SK-N-SH (cell line): Measurements from ENCODE around the gene OR2H2. TPM values are rescaled to one million over a fixed set of nuclear protein-coding genes. Genes with fewer than 3 reads are reported as not detected.

Source experiments
- CTCF ChIA-PET: fragments of 300-600, 350-600 bp; formaldehyde crosslinking; extraction: SDS; loops from one replicate; lab custom pipeline; 2021; lab: Yijun Ruan, JAX
- POLR2A ChIA-PET: fragments of 350-600 bp; sonication (Branson Sonifier 250); formaldehyde crosslinking; extraction: SDS; loops from one replicate; lab custom pipeline; 2020; ENCODE audit warnings: antibody characterized with exemption, inconsistent platforms; lab: Yijun Ruan, JAX
- DNase-seq: peaks from one replicate; pipeline ENCODE4 v3.0.0; 2012
- H2AFZ ChIP-seq: fragments of 200-600 bp; sonication (generic); 2 replicates; pipeline ENCODE4 v1.8.1; 2016; ENCODE audit warnings: antibody characterized with exemption, mild to moderate bottlenecking, low read depth
- H3F3A ChIP-seq: fragments of 200-600 bp; sonication (generic); replicated peaks from 2 replicates; pipeline ENCODE3; 2016; ENCODE audit warnings: antibody characterized with exemption, mild to moderate bottlenecking; ENCODE audit not compliant: insufficient read depth
- H3K27ac ChIP-seq, 2 experiments: fragments of 200-500 bp in 1 of 2; fragments of 200-600 bp in 1 of 2; sonication (Bioruptor generic) in 1 of 2; sonication (generic), shearing (Covaris generic) in 1 of 2; 2 replicates each; pipeline versions ENCODE4 v1.5.1 to v1.6.1; 2014 to 2016; ENCODE audit warnings: low read depth in 2 of 2, inconsistent platforms in 1 of 2, low read length in 1 of 2, mild to moderate bottlenecking in 1 of 2, mixed read lengths in 1 of 2
- H3K27me3 ChIP-seq: fragments of 200-600 bp; sonication (generic), shearing (Covaris generic); 2 replicates; pipeline ENCODE4 v1.6.1; 2016; ENCODE audit warnings: mixed run types; ENCODE audit not compliant: insufficient read depth
- H3K36me3 ChIP-seq, 2 experiments: fragments of 200-500 bp in 1 of 2; fragments of 200-600 bp in 1 of 2; sonication (Bioruptor generic) in 1 of 2; sonication (generic) in 1 of 2; replicated peaks in 1 of 2; 2 replicates each; pipeline versions ENCODE3 to v1.5.1; 2014 to 2016; ENCODE audit warnings: low read length in 1 of 2, mild to moderate bottlenecking in 1 of 2; ENCODE audit not compliant: insufficient read depth in 2 of 2, control insufficient read depth in 1 of 2
- H3K4me1 ChIP-seq, 2 experiments: fragments of 200-500 bp in 1 of 2; fragments of 200-600 bp in 1 of 2; sonication (Bioruptor generic) in 1 of 2; sonication (generic), shearing (Covaris generic) in 1 of 2; 2 replicates each; pipeline versions ENCODE4 v1.5.1 to v1.6.1; 2014 to 2016; ENCODE audit warnings: low read depth in 1 of 2, low read length in 1 of 2, mixed run types in 1 of 2; ENCODE audit not compliant: insufficient read depth in 2 of 2, control insufficient read depth in 1 of 2
- H3K4me2 ChIP-seq: fragments of 200-600 bp; sonication (generic), shearing (Covaris generic); 2 replicates; pipeline ENCODE4 v1.6.1; 2017; ENCODE audit warnings: mixed run types
- H3K4me3 ChIP-seq, 2 experiments: fragments of 200-500 bp in 1 of 2; fragments of 200-600 bp in 1 of 2; sonication (Bioruptor generic) in 1 of 2; sonication (generic), shearing (Covaris generic) in 1 of 2; 2 replicates each; pipeline versions ENCODE4 v1.5.1 to v1.8.1; 2014 to 2016; ENCODE audit warnings: low read depth in 2 of 2, inconsistent platforms in 1 of 2, low read length in 1 of 2, mild to moderate bottlenecking in 1 of 2, mixed read lengths in 1 of 2, moderate library complexity in 1 of 2
- H3K79me2 ChIP-seq: fragments of 200-600 bp; sonication (generic); 2 replicates; pipeline ENCODE4 v1.8.1; 2017; ENCODE audit warnings: mild to moderate bottlenecking; ENCODE audit not compliant: insufficient read depth
- H3K9ac ChIP-seq: fragments of 200-600 bp; sonication (generic); 2 replicates; pipeline ENCODE4 v1.6.1; 2017; ENCODE audit warnings: mixed run types
- H3K9me2 ChIP-seq: fragments of 200-600 bp; sonication (generic); 2 replicates; pipeline ENCODE4 v1.6.1; 2017; ENCODE audit warnings: mixed run types
- H3K9me3 ChIP-seq: fragments of 200-600 bp; sonication (generic); 2 replicates; pipeline ENCODE4 v1.6.1; 2017; ENCODE audit warnings: mixed run types, mild to moderate bottlenecking, moderate library complexity
- H4K20me1 ChIP-seq: fragments of 200-600 bp; sonication (generic); 2 replicates; pipeline ENCODE4 v1.6.1; 2017; ENCODE audit warnings: mild to moderate bottlenecking, mixed run types; ENCODE audit not compliant: insufficient read depth
- CHD2 ChIP-seq: fragments of 150-350 bp; IDR thresholded peaks from 2 replicates; pipeline ENCODE4 v1.6.1; 2018; ENCODE audit warnings: low read length; ENCODE audit not compliant: partially characterized antibody
- ELF1 ChIP-seq: IDR thresholded peaks from 2 replicates; pipeline ENCODE4 v1.4.0; 2012
- EZH2phosphoT487 ChIP-seq: fragments of 200-600 bp; sonication (generic); IDR thresholded peaks from 2 replicates; pipeline ENCODE4 v1.6.1; 2017; ENCODE audit warnings: low read depth, mixed run types, mild to moderate bottlenecking, antibody characterized with exemption, moderate library complexity, borderline replicate concordance
- FOSL2 ChIP-seq: IDR thresholded peaks from 2 replicates; pipeline ENCODE4 v1.4.0; 2012; ENCODE audit warnings: low read depth, mild to moderate bottlenecking, moderate library complexity, borderline replicate concordance
- FOXJ3 ChIP-seq: sonication (generic); formaldehyde crosslinking; IDR thresholded peaks from 2 replicates; pipeline ENCODE4 v1.5.1; 2020; ENCODE audit warnings: mild to moderate bottlenecking, missing genetic modification reagents
- FOXM1 ChIP-seq: IDR thresholded peaks from 2 replicates; pipeline ENCODE4 v1.4.0; 2012; ENCODE audit warnings: low read depth, mild to moderate bottlenecking
- JUND ChIP-seq: IDR thresholded peaks from 2 replicates; pipeline ENCODE4 v1.4.0; 2012
- MEF2A ChIP-seq: IDR thresholded peaks from 2 replicates; pipeline ENCODE4 v1.4.0; 2012; ENCODE audit warnings: low read depth, borderline replicate concordance
- MXI1 ChIP-seq: IDR thresholded peaks from 2 replicates; pipeline ENCODE4 v1.6.1; 2012; ENCODE audit warnings: mild to moderate bottlenecking, low read depth, low read length, improper control_type of control experiment
- POLR2AphosphoS5 ChIP-seq: IDR thresholded peaks from 2 replicates; pipeline ENCODE4 v1.6.1; 2012; ENCODE audit warnings: low read depth, low read length
- RCOR1 ChIP-seq: fragments of 150-350 bp; IDR thresholded peaks from 2 replicates; pipeline ENCODE4 v1.6.1; 2017; ENCODE audit warnings: antibody characterized with exemption, low read length
- RFX5 ChIP-seq: IDR thresholded peaks from 2 replicates; pipeline ENCODE4 v1.6.1; 2012; ENCODE audit warnings: mild to moderate bottlenecking, improper control_type of control experiment, low read length
- SIN3A ChIP-seq: IDR thresholded peaks from 2 replicates; pipeline ENCODE4 v1.6.1; 2012; ENCODE audit warnings: low read depth, mild to moderate bottlenecking, low read length, moderate library complexity, borderline replicate concordance
- SMC3 ChIP-seq: IDR thresholded peaks from 2 replicates; pipeline ENCODE4 v1.6.1; 2012; ENCODE audit warnings: low read depth, low read length, improper control_type of control experiment
- TEAD4 ChIP-seq: IDR thresholded peaks from 2 replicates; pipeline ENCODE4 v1.4.0; 2012; ENCODE audit warnings: mild to moderate bottlenecking, borderline replicate concordance; ENCODE audit not compliant: insufficient read depth
- YY1 ChIP-seq: IDR thresholded peaks from 2 replicates; pipeline ENCODE4 v1.4.0; 2012; ENCODE audit warnings: low read depth, mild to moderate bottlenecking
- WGBS: methylation state at CpG from one replicate; pipeline ENCODE4 v1.1.6; 2017; ENCODE audit warnings: low lambda C conversion rate; 5-methylcytosine and 5-hydroxymethylcytosine counted together
- polyA plus RNA-seq, 3 experiments: library from polyadenylated mRNA; depleted of rRNA; stranded (reverse); fragments of >200 nt; gene quantifications; 2 replicates each; pipeline ENCODE4 v1.2.3, GENCODE V29; 2012
- TF ChIP-seq, protein P1 (sequence below): IDR thresholded peaks from 2 replicates; pipeline ENCODE4 v1.4.0; 2012; ENCODE audit warnings: low read depth, borderline replicate concordance
- TF ChIP-seq, protein P2 (sequence below): IDR thresholded peaks from 2 replicates; pipeline ENCODE4 v1.4.0; 2012; ENCODE audit warnings: low read depth, borderline replicate concordance
- TF ChIP-seq, protein P3 (sequence below): fragments of 200-600 bp; sonication (generic); IDR thresholded peaks from 2 replicates; pipeline ENCODE4 v1.6.1; 2017; ENCODE audit warnings: antibody characterized with exemption, mild to moderate bottlenecking, moderate library complexity
- TF ChIP-seq, protein P4 (sequence below): IDR thresholded peaks from 2 replicates; pipeline ENCODE4; 2012

OR2H2 gene
- polyA plus RNA-seq, 1 of the 3 experiments (the other 2 are of a cell fraction): not detected

DNA sequence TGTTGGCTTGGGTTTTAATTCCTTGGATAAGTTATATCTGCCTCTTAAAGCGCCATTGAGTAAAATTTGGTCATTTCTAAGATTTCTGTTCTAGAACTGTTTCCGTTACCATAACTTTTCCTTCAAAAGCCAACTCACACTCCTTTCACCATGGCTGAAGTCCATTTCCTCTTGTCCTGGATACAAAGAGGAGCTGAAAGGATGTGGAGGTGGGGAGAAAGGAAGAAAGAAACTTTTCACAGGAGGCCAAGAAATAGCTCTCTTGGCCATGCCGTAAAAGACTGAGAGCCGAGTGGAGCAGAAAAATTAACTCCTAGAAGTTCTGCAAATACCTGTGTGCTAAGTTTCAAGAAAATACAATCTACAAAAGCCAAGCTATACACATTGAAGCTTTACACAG, 26.5 kb downstream of the OR2H2 start:
- ChIA-PET POLR2A (interaction anchor here (0.9 kb wide), 1 partner anchor 17 kb away, joined by 5 read pairs; no protein-coding TSS in a partner anchor), CTCF (interaction anchor here (0.9 to 2.2 kb wide), 6 partner anchors 8 to 42 kb away, joined by 3 to 11 read pairs (median 4); no protein-coding TSS in a partner anchor)
- WGBS: 96% methylated on average over 4 of the region's 4 CpGs
- H3K36me3 ChIP-seq: peaks cover 36 to 57% of the 10 kb centered on the region in 2 experiments
- no peaks in the 10 kb centered on the region for H4K20me1 ChIP-seq
- TF ChIP-seq, protein P1, sequence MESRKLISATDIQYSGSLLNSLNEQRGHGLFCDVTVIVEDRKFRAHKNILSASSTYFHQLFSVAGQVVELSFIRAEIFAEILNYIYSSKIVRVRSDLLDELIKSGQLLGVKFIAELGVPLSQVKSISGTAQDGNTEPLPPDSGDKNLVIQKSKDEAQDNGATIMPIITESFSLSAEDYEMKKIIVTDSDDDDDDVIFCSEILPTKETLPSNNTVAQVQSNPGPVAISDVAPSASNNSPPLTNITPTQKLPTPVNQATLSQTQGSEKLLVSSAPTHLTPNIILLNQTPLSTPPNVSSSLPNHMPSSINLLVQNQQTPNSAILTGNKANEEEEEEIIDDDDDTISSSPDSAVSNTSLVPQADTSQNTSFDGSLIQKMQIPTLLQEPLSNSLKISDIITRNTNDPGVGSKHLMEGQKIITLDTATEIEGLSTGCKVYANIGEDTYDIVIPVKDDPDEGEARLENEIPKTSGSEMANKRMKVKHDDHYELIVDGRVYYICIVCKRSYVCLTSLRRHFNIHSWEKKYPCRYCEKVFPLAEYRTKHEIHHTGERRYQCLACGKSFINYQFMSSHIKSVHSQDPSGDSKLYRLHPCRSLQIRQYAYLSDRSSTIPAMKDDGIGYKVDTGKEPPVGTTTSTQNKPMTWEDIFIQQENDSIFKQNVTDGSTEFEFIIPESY: no peak
- no peak for TF ChIP-seq FOXJ3 (CRISPR knock-in tag)
- TF ChIP-seq SIN3A: no peak
- TF ChIP-seq FOXM1: no peak
- TF ChIP-seq, protein P2, sequence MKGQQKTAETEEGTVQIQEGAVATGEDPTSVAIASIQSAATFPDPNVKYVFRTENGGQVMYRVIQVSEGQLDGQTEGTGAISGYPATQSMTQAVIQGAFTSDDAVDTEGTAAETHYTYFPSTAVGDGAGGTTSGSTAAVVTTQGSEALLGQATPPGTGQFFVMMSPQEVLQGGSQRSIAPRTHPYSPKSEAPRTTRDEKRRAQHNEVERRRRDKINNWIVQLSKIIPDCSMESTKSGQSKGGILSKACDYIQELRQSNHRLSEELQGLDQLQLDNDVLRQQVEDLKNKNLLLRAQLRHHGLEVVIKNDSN: no peak
- TF ChIP-seq JUND: no peak
- no peak for TF ChIP-seq MXI1
- no peak for TF ChIP-seq FOSL2
- TF ChIP-seq YY1: no peak
- TF ChIP-seq, all 33 proteins: peak for 0
- Histone ChIP-seq H3K9ac (no peak overlapping the region), H3K9me2 (no peaks in the 10 kb centered on the region), H3K4me1 (no peaks in the 10 kb centered on the region), H2AFZ (no peak overlapping the region), H3F3A (no peaks in the 10 kb centered on the region), H3K27ac (no peak overlapping the region), H3K4me3 (no peak overlapping the region), H3K4me2 (no peak overlapping the region), H3K27me3 (no peaks in the 10 kb centered on the region), H3K79me2 (no peaks in the 10 kb centered on the region), H3K9me3 (no peaks in the 10 kb centered on the region)
- no peak for DNase-seq

DNA sequence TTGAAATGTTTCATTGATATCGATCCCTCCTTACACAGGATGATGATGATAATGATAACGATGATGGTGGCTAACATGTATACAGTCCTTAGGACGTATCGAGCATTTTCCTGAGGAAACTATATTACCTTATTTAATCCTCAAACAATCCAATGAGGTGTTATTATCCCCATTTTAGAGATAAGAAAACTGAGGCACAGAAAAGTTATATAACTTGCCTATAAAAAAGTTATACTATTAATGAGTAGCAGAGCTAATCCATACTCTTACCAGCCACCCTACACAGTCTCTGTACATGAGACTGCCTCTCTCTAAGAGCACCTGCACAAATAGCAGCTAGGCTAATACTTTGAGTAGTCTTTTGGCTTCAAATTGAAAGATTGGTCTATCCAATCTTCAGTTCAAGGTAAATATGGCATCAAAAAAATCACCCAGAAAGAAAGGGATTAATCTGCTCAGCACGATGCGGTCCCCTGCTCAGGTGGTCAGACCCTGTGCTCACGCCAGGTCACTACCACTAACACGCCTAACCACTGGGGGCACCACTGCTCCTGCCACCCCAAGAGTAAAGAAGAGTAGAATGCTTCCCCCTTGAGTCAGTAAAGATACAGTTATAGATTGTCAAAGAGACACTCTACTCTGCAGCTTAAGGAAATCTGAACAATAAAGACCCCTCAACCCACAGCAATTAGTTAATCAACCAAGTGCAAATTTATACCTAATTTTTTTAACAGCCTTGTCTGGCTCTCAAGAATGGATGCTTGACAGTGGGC, 33.0 kb downstream of the OR2H2 start:
- DNase-seq: peak; percentile 34
- Histone ChIP-seq H3K27ac (no peak overlapping the region), H3F3A (no peaks in the 10 kb centered on the region), H3K4me2 (no peak overlapping the region), H2AFZ (no peak overlapping the region), H3K27me3 (no peaks in the 10 kb centered on the region), H3K79me2 (no peaks in the 10 kb centered on the region), H3K9me2 (no peaks in the 10 kb centered on the region), H3K9ac (no peak overlapping the region), H3K36me3 (peaks cover 27 to 67% of the 10 kb centered on the region in 2 experiments), H3K9me3 (no peaks in the 10 kb centered on the region), H4K20me1 (no peaks in the 10 kb centered on the region), H3K4me3 (no peak overlapping the region), H3K4me1 (no peaks in the 10 kb centered on the region)
- POLR2A ChIA-PET: no interaction called here
- TF ChIP-seq CHD2 (no peak), RCOR1 (no peak), RFX5 (no peak), TEAD4 (no peak), POLR2AphosphoS5 (no peak), ELF1 (no peak), SMC3 (no peak), EZH2phosphoT487 (no peak), MEF2A (no peak), MXI1 (no peak)
- TF ChIP-seq, protein P2: no peak
- TF ChIP-seq, protein P3, sequence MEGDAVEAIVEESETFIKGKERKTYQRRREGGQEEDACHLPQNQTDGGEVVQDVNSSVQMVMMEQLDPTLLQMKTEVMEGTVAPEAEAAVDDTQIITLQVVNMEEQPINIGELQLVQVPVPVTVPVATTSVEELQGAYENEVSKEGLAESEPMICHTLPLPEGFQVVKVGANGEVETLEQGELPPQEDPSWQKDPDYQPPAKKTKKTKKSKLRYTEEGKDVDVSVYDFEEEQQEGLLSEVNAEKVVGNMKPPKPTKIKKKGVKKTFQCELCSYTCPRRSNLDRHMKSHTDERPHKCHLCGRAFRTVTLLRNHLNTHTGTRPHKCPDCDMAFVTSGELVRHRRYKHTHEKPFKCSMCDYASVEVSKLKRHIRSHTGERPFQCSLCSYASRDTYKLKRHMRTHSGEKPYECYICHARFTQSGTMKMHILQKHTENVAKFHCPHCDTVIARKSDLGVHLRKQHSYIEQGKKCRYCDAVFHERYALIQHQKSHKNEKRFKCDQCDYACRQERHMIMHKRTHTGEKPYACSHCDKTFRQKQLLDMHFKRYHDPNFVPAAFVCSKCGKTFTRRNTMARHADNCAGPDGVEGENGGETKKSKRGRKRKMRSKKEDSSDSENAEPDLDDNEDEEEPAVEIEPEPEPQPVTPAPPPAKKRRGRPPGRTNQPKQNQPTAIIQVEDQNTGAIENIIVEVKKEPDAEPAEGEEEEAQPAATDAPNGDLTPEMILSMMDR: no peak
- TF ChIP-seq, protein P4, sequence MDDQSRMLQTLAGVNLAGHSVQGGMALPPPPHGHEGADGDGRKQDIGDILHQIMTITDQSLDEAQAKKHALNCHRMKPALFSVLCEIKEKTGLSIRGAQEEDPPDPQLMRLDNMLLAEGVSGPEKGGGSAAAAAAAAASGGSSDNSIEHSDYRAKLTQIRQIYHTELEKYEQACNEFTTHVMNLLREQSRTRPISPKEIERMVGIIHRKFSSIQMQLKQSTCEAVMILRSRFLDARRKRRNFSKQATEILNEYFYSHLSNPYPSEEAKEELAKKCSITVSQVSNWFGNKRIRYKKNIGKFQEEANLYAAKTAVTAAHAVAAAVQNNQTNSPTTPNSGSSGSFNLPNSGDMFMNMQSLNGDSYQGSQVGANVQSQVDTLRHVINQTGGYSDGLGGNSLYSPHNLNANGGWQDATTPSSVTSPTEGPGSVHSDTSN: no peak
- CTCF ChIA-PET: interaction anchor here (0.7 to 2.0 kb wide), 3 partner anchors 10 to 806 kb away, joined by 3 to 12 read pairs (median 3); no protein-coding TSS in a partner anchor
- WGBS: 93% methylated on average over 8 of the region's 8 CpGs
